ENCODE data around the gene AGTR1. TPM values are rescaled to one million over a fixed set of nuclear protein-coding genes. Genes with fewer than 3 reads are reported as not detected.

The AGTR1 gene
- 0.31 to 0.60 TPM (median 0.40 TPM) in 5 replicates for total RNA-seq (2022; extraction: Qiagen RNA extraction)

GRCh38 chr3:148697306-148698189 is at the start of gene AGTR1:
Gene AGTR1, plus strand, starts transcription at chr3:148697903. Its CDS starts 43,133 bp downstream, at chr3:148741036.

Other genes with a start within 250 kb of the AGTR1 start
- not detected in 5 replicates for gene CPB1, start 129.9 kb downstream of the AGTR1 start, total RNA-seq (2022; extraction: Qiagen RNA extraction)
- not detected in 5 replicates for gene CPA3, start 167.4 kb downstream of the AGTR1 start, total RNA-seq (2022; extraction: Qiagen RNA extraction)

All from A549 treated with CORT108297 at 1 μM for 4 hours (cell line).